Activated CD4-positive, alpha-beta T cell treated with anti-CD3 and anti-CD28 coated beads, Interleukin-2, amount 50 U/mL, for 1 hour (primary cell): ENCODE data around the gene PSTK.

ENCODE experiments used
- DNase-seq: peaks from one replicate; pipeline ENCODE4 v3.0.0-alpha.2; 2020

The PSTK gene

DNA sequence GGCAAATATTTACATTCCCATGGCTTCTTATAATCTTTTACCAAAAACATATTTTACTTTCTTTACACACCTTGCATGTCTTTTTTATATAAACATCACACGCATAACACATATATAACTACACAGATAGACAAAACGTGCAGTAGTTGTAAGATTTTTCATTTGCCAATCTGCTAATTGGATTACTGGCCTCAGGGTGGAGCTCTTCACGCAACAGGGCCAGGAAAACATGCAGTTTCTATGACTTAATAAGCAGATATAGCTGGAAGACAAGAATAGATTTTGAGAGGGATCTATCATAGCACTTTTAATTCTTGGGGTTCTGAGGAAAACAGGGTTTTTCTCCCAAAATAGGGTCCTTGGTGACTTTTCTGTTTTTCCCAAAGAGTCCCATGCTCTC, 41.3 kb downstream of the PSTK start:
- no peak for DNase-seq

DNA sequence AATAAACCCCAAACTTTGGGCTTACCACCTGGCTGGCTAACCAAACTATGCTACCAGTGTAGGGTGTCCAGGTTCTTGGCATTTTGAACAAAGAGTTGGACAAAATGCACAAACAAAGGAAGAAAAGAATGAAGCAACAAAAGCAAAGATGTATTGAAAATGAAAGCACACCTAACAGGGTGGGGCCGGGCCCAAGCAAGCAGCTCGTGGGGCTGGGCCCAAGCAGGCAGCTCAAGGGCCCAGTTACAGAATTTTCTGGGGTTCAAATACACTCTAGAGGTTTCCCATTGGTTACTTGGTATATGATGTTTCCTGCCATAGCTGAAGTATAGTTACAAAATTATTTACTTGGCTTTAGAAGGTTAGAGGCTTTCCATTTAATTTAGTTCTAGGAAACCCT, 44.3 kb downstream of the PSTK start:
- DNase-seq = no peak

DNA sequence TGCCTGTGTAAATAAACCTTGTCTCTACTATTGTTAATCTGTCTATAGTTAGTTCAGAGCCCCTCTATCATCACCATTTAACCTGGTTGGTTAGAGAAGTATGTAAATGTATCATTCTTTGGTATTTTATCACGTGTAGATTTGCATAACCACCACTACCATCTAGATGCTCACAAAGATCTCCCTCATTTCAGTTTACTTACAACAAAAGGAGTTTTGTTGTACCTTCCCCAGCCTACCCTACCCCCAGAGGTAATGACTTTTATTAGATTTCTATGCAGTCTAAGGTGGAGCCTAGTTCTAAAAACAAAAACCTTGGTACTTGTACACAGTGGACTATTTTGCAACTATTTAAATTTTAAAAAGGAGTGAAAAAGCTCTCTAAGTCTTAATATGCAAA, 46.1 kb downstream of the PSTK start:
- no peak for DNase-seq

DNA sequence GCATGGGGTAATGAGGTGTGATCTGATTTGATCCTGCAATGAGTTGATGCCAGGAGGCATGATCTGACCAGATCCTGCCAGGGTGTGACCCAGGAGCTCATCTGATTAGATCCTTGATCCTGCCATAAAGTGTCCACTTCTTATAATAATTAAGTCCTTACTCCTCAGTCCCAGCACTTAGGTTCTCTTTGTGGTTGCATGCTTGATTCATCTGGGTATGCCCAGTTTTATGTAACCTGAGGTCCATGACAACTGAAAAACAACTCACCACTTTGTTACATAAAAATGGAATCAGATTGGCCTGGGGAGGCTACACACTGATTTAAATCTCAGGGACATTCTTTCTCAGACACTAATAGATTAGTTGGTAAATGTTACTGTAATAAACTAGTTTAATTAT, 47.7 kb downstream of the PSTK start:
- DNase-seq = no peak

DNA sequence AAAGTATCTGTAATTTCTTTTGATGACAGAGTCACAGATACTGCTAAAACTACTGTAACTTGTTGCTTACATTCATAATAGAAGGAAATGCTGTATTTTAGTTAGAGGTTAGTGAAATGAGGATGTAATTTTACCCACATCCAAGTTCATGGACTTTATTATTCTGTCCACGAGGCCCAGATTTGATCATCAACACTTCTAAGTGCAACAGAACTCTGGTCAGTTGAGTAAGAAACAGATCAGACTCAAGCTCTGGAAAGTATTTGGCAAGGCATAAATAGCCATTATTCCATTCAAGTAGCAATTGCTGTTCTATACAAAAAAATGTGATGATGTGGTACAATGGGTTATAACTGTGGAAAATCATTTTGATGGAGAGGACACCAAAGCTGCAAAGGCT, 50.9 kb downstream of the PSTK start:
- DNase-seq = no peak

DNA sequence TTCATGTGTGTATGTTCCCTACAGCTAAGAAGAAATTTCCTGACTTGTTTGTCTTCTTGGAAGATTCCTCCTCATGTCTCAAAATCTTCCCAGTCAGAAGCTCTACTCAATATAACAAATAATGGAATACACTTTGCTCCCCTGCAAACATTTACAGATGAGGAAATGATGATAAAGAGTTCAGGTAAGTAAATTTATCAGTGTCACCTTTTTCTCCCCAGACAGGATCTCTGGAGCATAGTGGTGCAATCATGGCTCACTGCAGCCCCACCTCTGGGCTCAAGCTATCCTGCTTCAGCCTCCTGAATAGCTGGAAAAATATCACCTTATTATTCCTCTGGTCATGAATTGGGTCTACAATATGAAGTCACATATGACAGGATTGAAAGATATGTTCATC, 54.1 kb downstream of the PSTK start:
- DNase-seq = no peak

DNA sequence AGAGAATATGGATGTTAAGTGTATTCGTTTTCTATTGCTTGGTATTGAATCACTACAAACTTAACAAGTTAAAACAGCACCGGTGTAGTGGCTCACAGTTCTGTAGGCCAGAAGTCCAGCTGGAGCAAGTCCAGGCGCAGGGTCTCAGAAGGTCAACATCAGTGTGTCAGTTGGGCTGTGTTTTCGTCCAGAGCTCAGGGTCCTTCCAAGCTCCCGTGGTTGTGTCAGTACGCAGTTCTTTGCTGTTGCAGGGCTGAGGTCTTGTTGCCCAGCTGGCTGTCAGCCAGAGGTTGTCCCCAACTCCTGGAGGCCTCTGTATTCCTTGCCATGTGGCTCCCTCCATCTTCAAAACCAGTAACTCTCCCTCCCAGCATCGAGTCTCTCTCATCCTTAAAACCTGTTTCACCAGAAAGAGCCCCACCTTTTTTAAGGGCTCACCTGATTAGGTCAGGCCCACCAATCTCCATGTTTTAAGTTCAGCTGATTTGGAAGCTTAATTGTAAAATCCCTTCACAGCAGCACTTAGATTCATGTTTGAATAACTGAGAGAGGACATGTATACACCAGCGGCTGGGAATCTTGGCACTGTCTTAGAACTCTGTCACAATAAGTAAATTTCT, 55.4 kb downstream of the PSTK start:
- no peak for DNase-seq

DNA sequence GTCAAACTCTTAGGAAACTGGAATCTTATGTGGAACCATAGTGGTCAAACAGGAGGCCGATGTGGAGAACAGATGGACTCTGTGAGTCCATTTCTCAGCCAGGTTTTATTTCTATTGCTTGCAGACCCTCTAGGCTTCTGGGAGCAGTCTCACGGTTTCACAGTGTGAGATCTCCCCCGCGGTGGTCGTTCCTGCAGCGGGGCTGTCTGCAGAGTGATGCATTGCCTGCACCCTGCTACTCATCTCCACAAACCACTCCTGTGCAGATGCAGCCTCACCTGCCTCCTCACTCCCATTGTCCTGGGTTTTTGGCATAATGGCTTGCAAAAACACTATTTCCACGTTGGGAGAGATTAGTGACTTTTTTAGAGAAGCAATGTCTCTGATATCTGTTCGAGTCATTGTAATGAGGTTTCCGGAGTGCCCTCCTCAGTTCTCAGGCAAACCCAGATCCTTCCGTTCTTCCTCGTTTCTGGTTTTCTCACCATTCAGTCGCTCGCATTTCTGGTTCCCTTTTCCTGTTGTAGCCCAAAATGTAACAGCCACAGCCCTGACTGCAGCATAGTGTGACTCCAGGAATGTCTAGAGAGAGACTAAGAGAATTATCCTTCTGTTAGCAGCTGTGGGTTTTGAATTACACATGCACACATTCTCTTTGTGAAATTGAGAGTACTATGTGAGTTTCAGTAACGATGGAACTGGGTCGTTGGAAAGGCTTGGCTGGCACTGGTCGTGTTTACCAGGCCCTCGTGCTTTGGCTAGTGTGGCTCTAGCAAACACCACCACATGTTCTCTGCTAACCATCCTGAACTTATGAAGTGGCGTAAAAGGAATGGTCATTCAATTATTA, 58.8 kb downstream of the PSTK start:
- DNase-seq = no peak

DNA sequence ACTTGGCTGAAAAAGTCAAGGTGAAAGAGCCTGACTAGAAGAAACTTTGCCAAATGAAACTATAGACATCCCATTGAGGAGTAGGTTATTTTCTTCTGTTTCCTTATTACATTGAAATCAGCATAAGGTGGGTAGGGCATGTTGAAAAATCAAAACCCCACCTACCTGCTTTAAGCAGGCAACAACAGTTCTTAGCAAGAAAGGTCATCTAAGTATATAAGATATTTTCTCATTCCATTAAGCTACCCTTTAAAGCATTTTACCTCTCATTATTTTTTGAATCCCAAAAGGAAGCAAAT, 59.4 kb downstream of the PSTK start:
- DNase-seq = no peak
